Measurements from ENCODE around the gene PARD6G. TPM values are rescaled to one million over a fixed set of nuclear protein-coding genes. Genes with fewer than 3 reads are reported as not detected.
A peak's percentile ranks its signal among the peaks of the same experiment; 100 is the strongest.

Gene PARD6G
- total and polyA plus RNA-seq, 9 of the 15 experiments (the other 6 are each of a cell fraction or from before 2014, with no cell fraction given) = 0.03 to 1.2 (median 0.26) TPM

GRCh38 chr18:80171054-80171872 lies 76.1 kb downstream of the PARD6G start (continued):
- TF ChIP-seq ZBTB40 (IDR thresholded peaks at IDR 0.05) (no peak), ZBTB40 (CRISPR knock-in tag; IDR thresholded peaks at IDR 0.05) (no peak), CREM (IDR thresholded peaks at IDR 0.05; ENCODE audit: low read depth) (no peak), REST (IDR thresholded peaks at IDR 0.05; ENCODE audit: borderline replicate concordance) (peak; percentile 34; the same call in 1 of the 2 replicates), REST (CRISPR knock-in tag; IDR thresholded peaks at IDR 0.05; ENCODE audit: low read depth) (no peak), ZNF507 (tag; conservative IDR thresholded peaks at IDR 0.05) (no peak), FOXK2 (conservative IDR thresholded peaks at IDR 0.05 in 1 of 2, IDR thresholded peaks at IDR 0.05 in 1 of 2; ENCODE audit: low read depth in 2 of 2) (no peak), MCM3 (IDR thresholded peaks at IDR 0.05) (no peak)
- TF ChIP-seq, protein P1, sequence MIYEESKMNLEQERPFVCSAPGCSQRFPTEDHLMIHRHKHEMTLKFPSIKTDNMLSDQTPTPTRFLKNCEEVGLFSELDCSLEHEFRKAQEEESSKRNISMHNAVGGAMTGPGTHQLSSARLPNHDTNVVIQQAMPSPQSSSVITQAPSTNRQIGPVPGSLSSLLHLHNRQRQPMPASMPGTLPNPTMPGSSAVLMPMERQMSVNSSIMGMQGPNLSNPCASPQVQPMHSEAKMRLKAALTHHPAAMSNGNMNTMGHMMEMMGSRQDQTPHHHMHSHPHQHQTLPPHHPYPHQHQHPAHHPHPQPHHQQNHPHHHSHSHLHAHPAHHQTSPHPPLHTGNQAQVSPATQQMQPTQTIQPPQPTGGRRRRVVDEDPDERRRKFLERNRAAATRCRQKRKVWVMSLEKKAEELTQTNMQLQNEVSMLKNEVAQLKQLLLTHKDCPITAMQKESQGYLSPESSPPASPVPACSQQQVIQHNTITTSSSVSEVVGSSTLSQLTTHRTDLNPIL (CRISPR knock-in tag; IDR thresholded peaks at IDR 0.05) = no peak
